HepG2 (cell line): ENCODE results near the gene CIB1. TPM values are rescaled to one million over a fixed set of nuclear protein-coding genes. Genes with fewer than 3 reads are reported as not detected.

Experiments used
- BRD4 ChIP-seq: sonication (generic); formaldehyde crosslinking; IDR thresholded peaks from 2 replicates; pipeline ENCODE4 v1.4.0; 2020; ENCODE audit warnings: missing genetic modification reagents
- CBX2 ChIP-seq, 2 experiments: fragments of 200-600 bp in 1 of 2; sonication (generic); formaldehyde crosslinking in 1 of 2; IDR thresholded peaks; 2 replicates each; pipeline versions ENCODE4 v1.7.0 to v1.8.1; 2018 to 2022; ENCODE audit warnings: low read depth in 2 of 2, low read length in 1 of 2, mild to moderate bottlenecking in 1 of 2, missing genetic modification reagents in 1 of 2
- GATA4 ChIP-seq: sonication (generic); IDR thresholded peaks from 2 replicates; pipeline ENCODE4 v1.6.1; 2016; ENCODE audit warnings: antibody characterized with exemption, low read depth, borderline replicate concordance
- MATR3 ChIP-seq: sonication (generic); formaldehyde crosslinking; IDR thresholded peaks from 2 replicates; pipeline ENCODE4 v1.4.0; 2020; ENCODE audit warnings: missing genetic modification reagents
- MEF2D ChIP-seq: sonication (generic); formaldehyde crosslinking; IDR thresholded peaks from 2 replicates; pipeline ENCODE4 v1.5.1; 2020; ENCODE audit warnings: mild to moderate bottlenecking, missing genetic modification reagents
- MYC ChIP-seq: sonication (generic); formaldehyde crosslinking; IDR thresholded peaks from 2 replicates; pipeline ENCODE4 v1.9.0; 2021; ENCODE audit warnings: missing genetic modification reagents, borderline replicate concordance
- NFE2L1 ChIP-seq: sonication (generic); formaldehyde crosslinking; IDR thresholded peaks from 2 replicates; pipeline ENCODE4 v1.4.0; 2020; ENCODE audit warnings: missing genetic modification reagents, mild to moderate bottlenecking, borderline replicate concordance
- SP4 ChIP-seq: sonication (generic); formaldehyde crosslinking; IDR thresholded peaks from 2 replicates; pipeline ENCODE4 v1.8.1; 2023; ENCODE audit warnings: mild to moderate bottlenecking, missing genetic modification reagents
- ZNF224 ChIP-seq: sonication (generic); formaldehyde crosslinking; IDR thresholded peaks from 2 replicates; pipeline ENCODE4 v1.5.0; 2020; ENCODE audit warnings: mild to moderate bottlenecking, missing genetic modification reagents
- ZNF234 ChIP-seq: sonication (generic); formaldehyde crosslinking; conservative IDR thresholded peaks from 2 replicates; pipeline ENCODE4 v1.5.1; 2020; ENCODE audit warnings: mild to moderate bottlenecking, missing genetic modification reagents
- ZNF660 ChIP-seq: sonication (generic); formaldehyde crosslinking; IDR thresholded peaks from 2 replicates; pipeline ENCODE4 v1.5.1; 2020; ENCODE audit warnings: mild to moderate bottlenecking, low read depth, missing genetic modification reagents, borderline replicate concordance
- polyA plus RNA-seq, 8 experiments: library from polyadenylated mRNA; depleted of rRNA in 3 of 8; stranded (reverse) in 7 of 8; unstranded in 1 of 8; fragments of >200 nt; fragmentation: Illumina TruSeq in 4 of 8; extraction: Trizol in 4 of 8; gene quantifications; 2 replicates each; pipeline versions ENCODE4 v1.2.1 to v1.2.3, GENCODE V29; 2011 to 2016; ENCODE audit warnings: low read depth in 4 of 8, missing spikeins in 1 of 8, mixed read lengths in 1 of 8; ENCODE audit not compliant: insufficient read depth in 1 of 8
- total RNA-seq, 5 experiments: library from RNA; depleted of rRNA; stranded (reverse); fragments of >200 nt; fragmentation: Illumina TruSeq; extraction: Trizol; gene quantifications; 2 replicates each; pipeline ENCODE4 v1.2.3, GENCODE V29; 2016; ENCODE audit warnings: low read depth in 1 of 5
- TF ChIP-seq, protein P1 (sequence below): IDR thresholded peaks from 2 replicates; pipeline ENCODE4 v1.4.0; 2020; ENCODE audit warnings: mild to moderate bottlenecking, missing genetic modification reagents
- TF ChIP-seq, protein P2 (sequence below): sonication (generic); formaldehyde crosslinking; IDR thresholded peaks from 2 replicates; pipeline ENCODE4 v1.4.0; 2020; ENCODE audit warnings: mild to moderate bottlenecking, missing genetic modification reagents
- TF ChIP-seq, protein P3 (sequence below), 2 experiments: sonication (generic) in 1 of 2; formaldehyde crosslinking in 1 of 2; IDR thresholded peaks; 2 replicates each; pipeline versions ENCODE4 v1.5.1 to v1.6.1; 2011 to 2020; ENCODE audit warnings: borderline replicate concordance in 1 of 2, low read depth in 1 of 2, low read length in 1 of 2, mild to moderate bottlenecking in 1 of 2, missing genetic modification reagents in 1 of 2, moderate library complexity in 1 of 2

Gene CIB1
- total and polyA plus RNA-seq, 2 of the 13 experiments (the other 11 are each of a cell fraction or from before 2014, with no cell fraction given): 38.7 to 72.7 TPM

DNA sequence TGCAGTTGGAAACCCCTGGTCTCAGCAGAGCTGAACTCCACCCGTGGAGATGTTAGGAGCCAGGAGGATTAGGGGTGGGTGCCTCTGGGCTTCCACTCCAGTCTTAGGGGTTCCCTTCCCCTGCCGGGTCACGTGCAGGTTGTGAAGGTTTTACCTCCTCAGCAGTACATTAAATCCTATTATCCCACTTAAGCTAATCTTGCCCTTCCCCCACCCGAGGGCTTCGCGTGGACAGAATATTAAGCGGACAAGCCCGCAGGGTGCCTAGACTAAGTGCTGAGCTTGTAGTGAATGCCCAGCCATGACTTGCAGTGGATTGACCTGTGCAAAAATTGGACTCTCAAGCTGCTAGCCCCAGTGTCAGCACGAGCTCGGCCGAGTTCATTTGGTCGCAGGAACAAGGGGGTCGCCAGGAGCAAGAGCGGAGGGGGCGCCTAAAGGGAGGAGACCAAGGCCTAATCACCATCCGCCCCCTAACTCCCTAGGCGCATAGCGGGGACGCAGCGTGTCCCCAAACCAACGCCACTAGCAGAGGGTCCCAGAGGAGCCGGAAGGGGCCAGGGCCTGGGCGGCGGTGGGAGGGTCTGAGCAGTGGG, 33.1 kb downstream of the CIB1 start (continued):
- TF ChIP-seq, protein P1, sequence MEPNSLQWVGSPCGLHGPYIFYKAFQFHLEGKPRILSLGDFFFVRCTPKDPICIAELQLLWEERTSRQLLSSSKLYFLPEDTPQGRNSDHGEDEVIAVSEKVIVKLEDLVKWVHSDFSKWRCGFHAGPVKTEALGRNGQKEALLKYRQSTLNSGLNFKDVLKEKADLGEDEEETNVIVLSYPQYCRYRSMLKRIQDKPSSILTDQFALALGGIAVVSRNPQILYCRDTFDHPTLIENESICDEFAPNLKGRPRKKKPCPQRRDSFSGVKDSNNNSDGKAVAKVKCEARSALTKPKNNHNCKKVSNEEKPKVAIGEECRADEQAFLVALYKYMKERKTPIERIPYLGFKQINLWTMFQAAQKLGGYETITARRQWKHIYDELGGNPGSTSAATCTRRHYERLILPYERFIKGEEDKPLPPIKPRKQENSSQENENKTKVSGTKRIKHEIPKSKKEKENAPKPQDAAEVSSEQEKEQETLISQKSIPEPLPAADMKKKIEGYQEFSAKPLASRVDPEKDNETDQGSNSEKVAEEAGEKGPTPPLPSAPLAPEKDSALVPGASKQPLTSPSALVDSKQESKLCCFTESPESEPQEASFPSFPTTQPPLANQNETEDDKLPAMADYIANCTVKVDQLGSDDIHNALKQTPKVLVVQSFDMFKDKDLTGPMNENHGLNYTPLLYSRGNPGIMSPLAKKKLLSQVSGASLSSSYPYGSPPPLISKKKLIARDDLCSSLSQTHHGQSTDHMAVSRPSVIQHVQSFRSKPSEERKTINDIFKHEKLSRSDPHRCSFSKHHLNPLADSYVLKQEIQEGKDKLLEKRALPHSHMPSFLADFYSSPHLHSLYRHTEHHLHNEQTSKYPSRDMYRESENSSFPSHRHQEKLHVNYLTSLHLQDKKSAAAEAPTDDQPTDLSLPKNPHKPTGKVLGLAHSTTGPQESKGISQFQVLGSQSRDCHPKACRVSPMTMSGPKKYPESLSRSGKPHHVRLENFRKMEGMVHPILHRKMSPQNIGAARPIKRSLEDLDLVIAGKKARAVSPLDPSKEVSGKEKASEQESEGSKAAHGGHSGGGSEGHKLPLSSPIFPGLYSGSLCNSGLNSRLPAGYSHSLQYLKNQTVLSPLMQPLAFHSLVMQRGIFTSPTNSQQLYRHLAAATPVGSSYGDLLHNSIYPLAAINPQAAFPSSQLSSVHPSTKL (CRISPR knock-in tag): no peak
- TF ChIP-seq SP4: peak; percentile 56; the same call in 1 of the 2 replicates
- no peak for TF ChIP-seq GATA4
- TF ChIP-seq BRD4: no peak
- TF ChIP-seq ZNF660 (CRISPR knock-in tag): no peak
- TF ChIP-seq NFE2L1 (CRISPR knock-in tag): no peak
- no peak for TF ChIP-seq MATR3
- TF ChIP-seq ZNF224: no peak
- TF ChIP-seq, protein P2, sequence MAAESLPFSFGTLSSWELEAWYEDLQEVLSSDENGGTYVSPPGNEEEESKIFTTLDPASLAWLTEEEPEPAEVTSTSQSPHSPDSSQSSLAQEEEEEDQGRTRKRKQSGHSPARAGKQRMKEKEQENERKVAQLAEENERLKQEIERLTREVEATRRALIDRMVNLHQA: no peak
- TF ChIP-seq CBX2 (IDR thresholded peaks at IDR 0.05; ENCODE audit: low read depth, low read length): no peak
- no peak for TF ChIP-seq CBX2 (CRISPR knock-in tag; IDR thresholded peaks at IDR 0.05; ENCODE audit: low read depth)
- 0 out of 2 replicates have a peak, but pooled peaks have one; percentile 22 for TF ChIP-seq MEF2D (CRISPR knock-in tag)
- TF ChIP-seq MYC (CRISPR knock-in tag): peak; percentile 30; the same call in 1 of the 2 replicates
- no peak for TF ChIP-seq ZNF234 (CRISPR knock-in tag)
- TF ChIP-seq, protein P3, sequence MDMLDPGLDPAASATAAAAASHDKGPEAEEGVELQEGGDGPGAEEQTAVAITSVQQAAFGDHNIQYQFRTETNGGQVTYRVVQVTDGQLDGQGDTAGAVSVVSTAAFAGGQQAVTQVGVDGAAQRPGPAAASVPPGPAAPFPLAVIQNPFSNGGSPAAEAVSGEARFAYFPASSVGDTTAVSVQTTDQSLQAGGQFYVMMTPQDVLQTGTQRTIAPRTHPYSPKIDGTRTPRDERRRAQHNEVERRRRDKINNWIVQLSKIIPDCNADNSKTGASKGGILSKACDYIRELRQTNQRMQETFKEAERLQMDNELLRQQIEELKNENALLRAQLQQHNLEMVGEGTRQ (IDR thresholded peaks at IDR 0.05; ENCODE audit: low read depth, low read length): no peak
- TF ChIP-seq, protein P3 (CRISPR knock-in tag; IDR thresholded peaks at IDR 0.05; ENCODE audit: borderline replicate concordance): 0 out of 2 replicates have a peak, but pooled peaks have one; percentile 23
